ENCODE data around the gene AKR1D1. TPM values are rescaled to one million over a fixed set of nuclear protein-coding genes. Genes with fewer than 3 reads are reported as not detected.
"Not testable (repeated sequence)": the region's sequence is repeated elsewhere in the genome, so short reads cannot be mapped to it uniquely, and the experiment has no call there.

Gene AKR1D1
- not detected for total RNA-seq

GRCh38 chr7:138076196-138076595, at the start of gene AKR1D1:
Gene AKR1D1, plus strand, starts transcription at chr7:138076459. Its CDS starts 60 bp downstream, at chr7:138076519.
- no peak within 1 kb of the TSS for H3K4me3 Mint-ChIP-seq
- peaks cover 7% of the 10 kb centered on the region for H3K9me3 Mint-ChIP-seq (ENCODE audit: low read depth)
- ATAC-seq, result no peak
- CTCF ChIA-PET, result no interaction called here
- H3K36me3 Mint-ChIP-seq (ENCODE audit: low read depth), result no peaks in the 10 kb centered on the region
- H3K4me1 Mint-ChIP-seq, result no peaks in the 10 kb centered on the region
- POLR2A ChIA-PET, result no interaction called here
- no peak for DNase-seq
- no peak within 1 kb of the TSS for H3K27ac Mint-ChIP-seq
- H3K27me3 Mint-ChIP-seq, result peaks cover 3% of the 10 kb centered on the region
- intact Hi-C loops (cut with DNase I, micrococcal nuclease), result no loop called here

- H3K4me3 Mint-ChIP-seq, result no peak overlapping the region
- peaks cover 2% of the 10 kb centered on the region for H3K27me3 Mint-ChIP-seq
- ChIA-PET CTCF (no interaction called here), POLR2A (no interaction called here)
- DNase-seq (no peak), ATAC-seq (no peak)
- H3K27ac Mint-ChIP-seq, result no peak overlapping the region
- H3K36me3 Mint-ChIP-seq (ENCODE audit: low read depth), result no peaks in the 10 kb centered on the region
- H3K4me1 Mint-ChIP-seq, result peaks cover 4% of the 10 kb centered on the region
- intact Hi-C loops (cut with DNase I, micrococcal nuclease), result no loop called here
- peaks cover 5% of the 10 kb centered on the region for H3K9me3 Mint-ChIP-seq (ENCODE audit: low read depth)
These were observed 49.2 kb upstream of the AKR1D1 start for GRCh38 chr7:138027100-138027499.

- Mint-ChIP-seq H3K4me1 (peaks cover under 1% of the 10 kb centered on the region), H3K27ac (no peak overlapping the region), H3K36me3 (ENCODE audit: low read depth) (no peaks in the 10 kb centered on the region), H3K9me3 (ENCODE audit: low read depth) (peaks cover 3% of the 10 kb centered on the region), H3K27me3 (peaks cover 2% of the 10 kb centered on the region), H3K4me3 (no peak overlapping the region)
- no peak for DNase-seq
- intact Hi-C loops (cut with DNase I, micrococcal nuclease), result no loop called here
- ATAC-seq, result no peak
- CTCF ChIA-PET, result no interaction called here
- POLR2A ChIA-PET, result no interaction called here
These were observed 47.1 kb upstream of the AKR1D1 start for GRCh38 chr7:138029126-138029525.

GRCh38 chr7:138029941-138030340, 46.3 kb upstream of the AKR1D1 start:
- no peak for DNase-seq
- intact Hi-C loops (cut with DNase I, micrococcal nuclease), result no loop called here
- no peak for ATAC-seq
- H3K9me3 Mint-ChIP-seq (ENCODE audit: low read depth), result peaks cover 2% of the 10 kb centered on the region
- H3K27me3 Mint-ChIP-seq, result peaks cover 3% of the 10 kb centered on the region
- H3K4me1 Mint-ChIP-seq, result no peaks in the 10 kb centered on the region
- no peak overlapping the region for H3K4me3 Mint-ChIP-seq
- no peak overlapping the region for H3K27ac Mint-ChIP-seq
- H3K36me3 Mint-ChIP-seq (ENCODE audit: low read depth), result no peaks in the 10 kb centered on the region
- ChIA-PET CTCF (no interaction called here), POLR2A (no interaction called here)

- H3K9me3 Mint-ChIP-seq (ENCODE audit: low read depth), result peaks cover 3% of the 10 kb centered on the region
- intact Hi-C loops (cut with DNase I, micrococcal nuclease), result no loop called here
- POLR2A ChIA-PET, result no interaction called here
- H3K27me3 Mint-ChIP-seq, result peaks cover 3% of the 10 kb centered on the region
- no peak overlapping the region for H3K27ac Mint-ChIP-seq
- no peaks in the 10 kb centered on the region for H3K4me1 Mint-ChIP-seq
- DNase-seq, result no peak
- no peak overlapping the region for H3K4me3 Mint-ChIP-seq
- CTCF ChIA-PET, result interaction anchor here (0.6 kb wide), 1 partner anchor 896 kb away, joined by 5 read pairs; no protein-coding TSS in a partner anchor
- no peak for ATAC-seq
- H3K36me3 Mint-ChIP-seq (ENCODE audit: low read depth), result no peaks in the 10 kb centered on the region
These were observed 45.4 kb upstream of the AKR1D1 start for GRCh38 chr7:138030679-138031351.

GRCh38 chr7:138032186-138032585, 44.1 kb upstream of the AKR1D1 start:
- Mint-ChIP-seq H3K27me3 (peaks cover 8% of the 10 kb centered on the region), H3K36me3 (ENCODE audit: low read depth) (peaks cover 4% of the 10 kb centered on the region), H3K4me3 (no peak overlapping the region), H3K4me1 (no peaks in the 10 kb centered on the region), H3K27ac (no peak overlapping the region), H3K9me3 (ENCODE audit: low read depth) (peaks cover 7% of the 10 kb centered on the region)
- no peak for ATAC-seq
- intact Hi-C loops (cut with DNase I, micrococcal nuclease), result no loop called here
- DNase-seq, result no peak
- ChIA-PET POLR2A (no interaction called here), CTCF (interaction anchor here (0.7 to 1.6 kb wide), 5 partner anchors 10 to 128 kb away, joined by 3 to 6 read pairs (median 3); partner anchors contain the start of gene CREB3L2)

GRCh38 chr7:138032770-138033169, 43.5 kb upstream of the AKR1D1 start:
- H3K27me3 Mint-ChIP-seq, result peaks cover 8% of the 10 kb centered on the region
- H3K9me3 Mint-ChIP-seq (ENCODE audit: low read depth), result peaks cover 7% of the 10 kb centered on the region
- no peak overlapping the region for H3K4me3 Mint-ChIP-seq
- peaks cover 4% of the 10 kb centered on the region for H3K36me3 Mint-ChIP-seq (ENCODE audit: low read depth)
- H3K4me1 Mint-ChIP-seq, result no peaks in the 10 kb centered on the region
- ChIA-PET CTCF (interaction anchor here (0.8 to 1.6 kb wide), 4 partner anchors 10 to 377 kb away, joined by 3 to 6 read pairs (median 3); partner anchors contain the start of gene CREB3L2), POLR2A (no interaction called here)
- DNase-seq, result no peak
- intact Hi-C loops (cut with DNase I, micrococcal nuclease), result no loop called here
- H3K27ac Mint-ChIP-seq, result no peak overlapping the region
- no peak for ATAC-seq

- ChIA-PET CTCF (interaction anchor here (0.8 to 1.6 kb wide), 3 partner anchors 9 to 377 kb away, joined by 3 to 6 read pairs (median 3); partner anchors contain the start of gene CREB3L2), POLR2A (no interaction called here)
- no peak for DNase-seq
- no peak for ATAC-seq
- Mint-ChIP-seq H3K9me3 (ENCODE audit: low read depth) (peaks cover 7% of the 10 kb centered on the region), H3K36me3 (ENCODE audit: low read depth) (peaks cover 4% of the 10 kb centered on the region), H3K4me3 (no peak overlapping the region), H3K27me3 (peaks cover 6% of the 10 kb centered on the region), H3K27ac (no peak overlapping the region), H3K4me1 (no peaks in the 10 kb centered on the region)
- intact Hi-C loops (cut with DNase I, micrococcal nuclease), result no loop called here
These were observed 43.0 kb upstream of the AKR1D1 start for GRCh38 chr7:138033241-138033640.

- Mint-ChIP-seq H3K4me3 (no peak overlapping the region), H3K27me3 (peaks cover 15% of the 10 kb centered on the region), H3K9me3 (ENCODE audit: low read depth) (peaks cover 7% of the 10 kb centered on the region), H3K4me1 (no peaks in the 10 kb centered on the region), H3K27ac (no peak overlapping the region), H3K36me3 (ENCODE audit: low read depth) (peaks cover 4% of the 10 kb centered on the region)
- no peak for ATAC-seq
- intact Hi-C loops (cut with DNase I, micrococcal nuclease), result no loop called here
- POLR2A ChIA-PET, result interaction anchor here (0.7 kb wide), 1 partner anchor 14 kb away, joined by 5 read pairs; no protein-coding TSS in a partner anchor
- DNase-seq, result no peak
- CTCF ChIA-PET, result no interaction called here
These were observed 40.1 kb upstream of the AKR1D1 start for GRCh38 chr7:138036135-138036534.

GRCh38 chr7:138040063-138040462, 36.2 kb upstream of the AKR1D1 start:
- DNase-seq; CTCF ChIA-PET; ATAC-seq; H3K4me3 Mint-ChIP-seq; H3K9me3 Mint-ChIP-seq (ENCODE audit: low read depth); H3K4me1 Mint-ChIP-seq; POLR2A ChIA-PET; H3K36me3 Mint-ChIP-seq (ENCODE audit: low read depth); intact Hi-C loops (cut with DNase I, micrococcal nuclease); H3K27ac Mint-ChIP-seq: not testable (repeated sequence)
- H3K27me3 Mint-ChIP-seq, result peaks cover 13% of the 10 kb centered on the region

- Mint-ChIP-seq H3K9me3 (ENCODE audit: low read depth) (no peaks in the 10 kb centered on the region), H3K4me1 (no peaks in the 10 kb centered on the region), H3K27me3 (peaks cover 5% of the 10 kb centered on the region), H3K27ac (no peak overlapping the region), H3K36me3 (ENCODE audit: low read depth) (no peaks in the 10 kb centered on the region), H3K4me3 (no peak overlapping the region)
- intact Hi-C loops (cut with DNase I, micrococcal nuclease), result no loop called here
- DNase-seq (no peak), ATAC-seq (no peak)
- ChIA-PET CTCF (no interaction called here), POLR2A (no interaction called here)
These were observed 31.4 kb upstream of the AKR1D1 start for GRCh38 chr7:138044897-138045296.

- peaks cover 6% of the 10 kb centered on the region for H3K27me3 Mint-ChIP-seq
- ChIA-PET CTCF (no interaction called here), POLR2A (no interaction called here)
- intact Hi-C loops (cut with DNase I, micrococcal nuclease), result no loop called here
- H3K4me3 Mint-ChIP-seq, result no peak overlapping the region
- DNase-seq (no peak), ATAC-seq (no peak)
- no peaks in the 10 kb centered on the region for H3K4me1 Mint-ChIP-seq
- peaks cover 6% of the 10 kb centered on the region for H3K9me3 Mint-ChIP-seq (ENCODE audit: low read depth)
- peaks cover 1% of the 10 kb centered on the region for H3K36me3 Mint-ChIP-seq (ENCODE audit: low read depth)
- no peak overlapping the region for H3K27ac Mint-ChIP-seq
These were observed 28.4 kb upstream of the AKR1D1 start for GRCh38 chr7:138047907-138048306.
